ENCODE measurements around the gene ZNF502.

The ZNF502 gene

GRCh38 chr3:44687898-44688297 is 24.6 kb upstream of the ZNF502 start:
- H3K27ac ChIP-seq (ENCODE audit: low read depth, low read length, severe bottlenecking), result no peak overlapping the region
- H3K4me3 ChIP-seq (ENCODE audit: extremely low read depth, insufficient read depth, low read length, poor library complexity, severe bottlenecking), result no peak overlapping the region
- H3K36me3 ChIP-seq (ENCODE audit: control insufficient read depth, insufficient read depth, low read length), result peaks cover 12% of the 10 kb centered on the region
- peaks cover 13% of the 10 kb centered on the region for H3K9me3 ChIP-seq (ENCODE audit: control insufficient read depth, low read length)
- no peaks in the 10 kb centered on the region for H3K4me1 ChIP-seq (ENCODE audit: control insufficient read depth, insufficient read depth, low read length, poor library complexity, severe bottlenecking)
- no CpG with 5 or more reads among the region's 1 CpG for WGBS, 2 experiments (ENCODE audit: insufficient coverage in 2 of 2)

GRCh38 chr3:44721231-44722102 is 9.0 kb downstream of the ZNF502 start:
- no peak overlapping the region for H3K27ac ChIP-seq (ENCODE audit: low read depth, low read length, severe bottlenecking)
- WGBS, 2 experiments (ENCODE audit: insufficient coverage in 2 of 2), result no CpG with 5 or more reads among the region's 10 CpGs
- H3K4me1 ChIP-seq (ENCODE audit: control insufficient read depth, insufficient read depth, low read length, poor library complexity, severe bottlenecking), result no peaks in the 10 kb centered on the region
- peaks cover 75% of the 10 kb centered on the region for H3K9me3 ChIP-seq (ENCODE audit: control insufficient read depth, low read length)
- H3K36me3 ChIP-seq (ENCODE audit: control insufficient read depth, insufficient read depth, low read length), result peaks cover 47% of the 10 kb centered on the region
- H3K4me3 ChIP-seq (ENCODE audit: extremely low read depth, insufficient read depth, low read length, poor library complexity, severe bottlenecking), result no peak overlapping the region

GRCh38 chr3:44722103-44722401 is 9.6 kb downstream of the ZNF502 start:
- WGBS, 2 experiments (ENCODE audit: insufficient coverage in 2 of 2), result no CpG with 5 or more reads among the region's 1 CpG
- no peak overlapping the region for H3K27ac ChIP-seq (ENCODE audit: low read depth, low read length, severe bottlenecking)
- peaks cover 75% of the 10 kb centered on the region for H3K9me3 ChIP-seq (ENCODE audit: control insufficient read depth, low read length)
- H3K4me3 ChIP-seq (ENCODE audit: extremely low read depth, insufficient read depth, low read length, poor library complexity, severe bottlenecking), result no peak overlapping the region
- H3K36me3 ChIP-seq (ENCODE audit: control insufficient read depth, insufficient read depth, low read length), result peaks cover 47% of the 10 kb centered on the region
- no peaks in the 10 kb centered on the region for H3K4me1 ChIP-seq (ENCODE audit: control insufficient read depth, insufficient read depth, low read length, poor library complexity, severe bottlenecking)

GRCh38 chr3:44729384-44729910 is 17.0 kb downstream of the ZNF502 start, which contains the start of gene ZNF501:
TSS of gene ZNF501 (plus strand) at chr3:44729635. CDS start at chr3:44734422, 4,787 bp downstream.
- Histone ChIP-seq H3K9me3 (ENCODE audit: control insufficient read depth, low read length) (peaks cover 69% of the 10 kb centered on the region), H3K4me3 (ENCODE audit: extremely low read depth, insufficient read depth, low read length, poor library complexity, severe bottlenecking) (peak within 1 kb of the TSS; percentile 58), H3K27ac (ENCODE audit: low read depth, low read length, severe bottlenecking) (peak within 1 kb of the TSS; percentile 39), H3K4me1 (ENCODE audit: control insufficient read depth, insufficient read depth, low read length, poor library complexity, severe bottlenecking) (no peaks in the 10 kb centered on the region), H3K36me3 (ENCODE audit: control insufficient read depth, insufficient read depth, low read length) (peaks cover 31% of the 10 kb centered on the region)
- WGBS, 2 experiments (ENCODE audit: insufficient coverage in 2 of 2), result 12 to 15% methylated on average over 36 to 44 of the region's 46 CpGs

- Histone ChIP-seq H3K9me3 (ENCODE audit: control insufficient read depth, low read length) (peaks cover 70% of the 10 kb centered on the region), H3K4me3 (ENCODE audit: extremely low read depth, insufficient read depth, low read length, poor library complexity, severe bottlenecking) (no peak overlapping the region), H3K27ac (ENCODE audit: low read depth, low read length, severe bottlenecking) (no peak overlapping the region), H3K36me3 (ENCODE audit: control insufficient read depth, insufficient read depth, low read length) (peaks cover 28% of the 10 kb centered on the region), H3K4me1 (ENCODE audit: control insufficient read depth, insufficient read depth, low read length, poor library complexity, severe bottlenecking) (no peaks in the 10 kb centered on the region)
- WGBS, 2 experiments (ENCODE audit: insufficient coverage in 2 of 2), result 83 to 86% methylated on average over 2 of the region's 3 CpGs
These were observed 22.2 kb downstream of the ZNF502 start for GRCh38 chr3:44734646-44735168.

GRCh38 chr3:44761101-44761423 is 48.6 kb downstream of the ZNF502 start:
- 4 to 5% methylated on average over 9 to 14 of the region's 15 CpGs for whole genome bisulfite sequencing, 2 experiments (ENCODE audit: insufficient coverage in 2 of 2)
- Histone ChIP-seq H3K4me3 (ENCODE audit: extremely low read depth, insufficient read depth, low read length, poor library complexity, severe bottlenecking) (peak overlapping the region; percentile 93), H3K36me3 (ENCODE audit: control insufficient read depth, insufficient read depth, low read length) (peaks cover 59% of the 10 kb centered on the region), H3K9me3 (ENCODE audit: control insufficient read depth, low read length) (peaks cover 32% of the 10 kb centered on the region), H3K27ac (ENCODE audit: low read depth, low read length, severe bottlenecking) (peak overlapping the region; percentile 81), H3K4me1 (ENCODE audit: control insufficient read depth, insufficient read depth, low read length, poor library complexity, severe bottlenecking) (peaks cover 5% of the 10 kb centered on the region)

- peaks cover 60% of the 10 kb centered on the region for H3K36me3 ChIP-seq (ENCODE audit: control insufficient read depth, insufficient read depth, low read length)
- WGBS, 2 experiments (ENCODE audit: insufficient coverage in 2 of 2), result 0% methylated on average over 63 to 64 of the region's 64 CpGs
- peaks cover 5% of the 10 kb centered on the region for H3K4me1 ChIP-seq (ENCODE audit: control insufficient read depth, insufficient read depth, low read length, poor library complexity, severe bottlenecking)
- H3K4me3 ChIP-seq (ENCODE audit: extremely low read depth, insufficient read depth, low read length, poor library complexity, severe bottlenecking), result peak within 1 kb of the TSS; percentile 93
- H3K9me3 ChIP-seq (ENCODE audit: control insufficient read depth, low read length), result peaks cover 37% of the 10 kb centered on the region
- peak within 1 kb of the TSS; percentile 81 for H3K27ac ChIP-seq (ENCODE audit: low read depth, low read length, severe bottlenecking)
These were observed 49.1 kb downstream of the ZNF502 start, which contains the start of the genes KIAA1143 and KIF15 for GRCh38 chr3:44761424-44762169. TSS of gene KIAA1143 (minus strand) at chr3:44761619. CDS start at chr3:44761602, 17 bp downstream. TSS of gene KIF15 (plus strand) at chr3:44761794. CDS start at chr3:44761866, 72 bp downstream.

GRCh38 chr3:44762170-44762677 is 49.8 kb downstream of the ZNF502 start:
- Histone ChIP-seq H3K9me3 (ENCODE audit: control insufficient read depth, low read length) (peaks cover 37% of the 10 kb centered on the region), H3K4me1 (ENCODE audit: control insufficient read depth, insufficient read depth, low read length, poor library complexity, severe bottlenecking) (peaks cover 5% of the 10 kb centered on the region), H3K4me3 (ENCODE audit: extremely low read depth, insufficient read depth, low read length, poor library complexity, severe bottlenecking) (peak overlapping the region; percentile 93), H3K27ac (ENCODE audit: low read depth, low read length, severe bottlenecking) (peak overlapping the region; percentile 81), H3K36me3 (ENCODE audit: control insufficient read depth, insufficient read depth, low read length) (peaks cover 60% of the 10 kb centered on the region)
- WGBS, 2 experiments (ENCODE audit: insufficient coverage in 2 of 2), result 0% methylated on average over 3 to 4 of the region's 9 CpGs

GRCh38 chr3:44762690-44763089 is 50.2 kb downstream of the ZNF502 start:
- peaks cover 37% of the 10 kb centered on the region for H3K9me3 ChIP-seq (ENCODE audit: control insufficient read depth, low read length)
- H3K36me3 ChIP-seq (ENCODE audit: control insufficient read depth, insufficient read depth, low read length), result peaks cover 58% of the 10 kb centered on the region
- H3K4me1 ChIP-seq (ENCODE audit: control insufficient read depth, insufficient read depth, low read length, poor library complexity, severe bottlenecking), result peaks cover 5% of the 10 kb centered on the region
- WGBS, 2 experiments (ENCODE audit: insufficient coverage in 2 of 2), result no CpG with 5 or more reads among the region's 5 CpGs
- H3K4me3 ChIP-seq (ENCODE audit: extremely low read depth, insufficient read depth, low read length, poor library complexity, severe bottlenecking), result peak overlapping the region; percentile 93
- peak overlapping the region; percentile 81 for H3K27ac ChIP-seq (ENCODE audit: low read depth, low read length, severe bottlenecking)

GRCh38 chr3:44764248-44764647 is 51.8 kb downstream of the ZNF502 start:
- H3K36me3 ChIP-seq (ENCODE audit: control insufficient read depth, insufficient read depth, low read length), result peaks cover 55% of the 10 kb centered on the region
- peaks cover 5% of the 10 kb centered on the region for H3K4me1 ChIP-seq (ENCODE audit: control insufficient read depth, insufficient read depth, low read length, poor library complexity, severe bottlenecking)
- H3K27ac ChIP-seq (ENCODE audit: low read depth, low read length, severe bottlenecking), result no peak overlapping the region
- H3K4me3 ChIP-seq (ENCODE audit: extremely low read depth, insufficient read depth, low read length, poor library complexity, severe bottlenecking), result no peak overlapping the region
- H3K9me3 ChIP-seq (ENCODE audit: control insufficient read depth, low read length), result peaks cover 32% of the 10 kb centered on the region
